Right lobe of liver (tissue), 6 donors: Measurements from ENCODE around the gene RBCK1. TPM values are rescaled to one million over a fixed set of nuclear protein-coding genes. Genes with fewer than 3 reads are reported as not detected.
"Not testable (repeated sequence)": the region's sequence is repeated elsewhere in the genome, so short reads cannot be mapped to it uniquely, and the experiment has no call there.

Source experiments
- ATAC-seq, 4 donors: fragments of 200-7000 bp; cut with Tn5 transposase; one replicate each; pipeline ENCODE4 v1.9.1; 2020; ENCODE audit warnings: mild to moderate bottlenecking in 4 of 4, moderate library complexity in 4 of 4
- DNase-seq, 3 donors: peaks; one replicate each; pipeline ENCODE4 v3.0.0-alpha.2; 2020
- H3K27ac ChIP-seq, 3 donors: fragments of 200-600 bp; one replicate each; pipeline ENCODE4 v1.8.0; 2022
- H3K27me3 ChIP-seq, 2 donors: fragments of 200-600 bp; one replicate each; pipeline ENCODE4 v1.8.0; 2022
- H3K36me3 ChIP-seq, 4 donors: fragments of 200-600 bp; sonication (generic) in 1 of 4; one replicate each; pipeline versions ENCODE4 v1.5.1 to v1.8.0; 2017 to 2022; ENCODE audit warnings: control low read depth in 1 of 4
- H3K4me1 ChIP-seq, 4 donors: fragments of 200-600 bp; sonication (generic) in 1 of 4; one replicate each; pipeline versions ENCODE4 v1.5.1 to v1.8.0; 2017 to 2022; ENCODE audit warnings: control low read depth in 1 of 4
- H3K4me3 ChIP-seq, 3 donors: fragments of 200-600 bp; one replicate each; pipeline ENCODE4 v1.8.0; 2022
- H3K9me3 ChIP-seq, 4 donors: fragments of 200-600 bp; sonication (generic) in 1 of 4; one replicate each; pipeline versions ENCODE4 v1.5.1 to v1.8.0; 2017 to 2022; ENCODE audit warnings: control low read depth in 1 of 4
- POLR2A ChIP-seq: fragments of 450-650 bp; IDR thresholded peaks from one replicate; pipeline ENCODE4 v1.6.1; 2017; ENCODE audit warnings: antibody characterized with exemption, mild to moderate bottlenecking
- WGBS: methylation state at CpG from one replicate; pipeline ENCODE4 v1.1.6; 2018; ENCODE audit warnings: low coverage, low lambda C conversion rate; ENCODE audit not compliant: insufficient coverage; ENCODE audit errors: missing lambda C conversion rate; 5-methylcytosine and 5-hydroxymethylcytosine counted together
- intact Hi-C, 2 donors: fragments of 100-400 bp; cut with DNase I; formaldehyde crosslinking; loops; one replicate each; pipeline versions ENCODE4 v1.11.2 to v1.14.1; 2022
- total RNA-seq, 6 experiments: library from RNA; depleted of rRNA in 2 of 6; stranded (reverse); fragments of >200 nt in 2 of 6; fragmentation: NEBNext Ultra II Directional in 3 of 6; extraction: Animal tissue kit (Norgen Biotek cat#: 25700) in 3 of 6; gene quantifications; one replicate each; pipeline versions ENCODE4 v1.1.0 to v1.2.4, GENCODE V29; 2016 to 2023
- TF ChIP-seq, protein P1 (sequence below), 4 donors: fragments of 200-600 bp in 3 of 4; fragments of 450-650 bp in 1 of 4; IDR thresholded peaks; one replicate each; pipeline versions ENCODE4 v1.5.1 to v1.8.0; 2016 to 2022; ENCODE audit warnings: antibody characterized with exemption in 4 of 4, mild to moderate bottlenecking in 2 of 4
- donor health status: DM: no; HTN: yes; CAD: no.
- donor health status: DM: no; HTN: no; CAD: no.
- donor health status: DM: no; HTN: no; CAD: no.
- donor health status: DM: no; HTN: yes; CAD: no.
- donor health status: DM: no; HTN: yes; CAD: no.

The RBCK1 gene
- total RNA-seq, 6 experiments from 2014 or later, result 63.1 to 113 (median 85.6) TPM

DNA sequence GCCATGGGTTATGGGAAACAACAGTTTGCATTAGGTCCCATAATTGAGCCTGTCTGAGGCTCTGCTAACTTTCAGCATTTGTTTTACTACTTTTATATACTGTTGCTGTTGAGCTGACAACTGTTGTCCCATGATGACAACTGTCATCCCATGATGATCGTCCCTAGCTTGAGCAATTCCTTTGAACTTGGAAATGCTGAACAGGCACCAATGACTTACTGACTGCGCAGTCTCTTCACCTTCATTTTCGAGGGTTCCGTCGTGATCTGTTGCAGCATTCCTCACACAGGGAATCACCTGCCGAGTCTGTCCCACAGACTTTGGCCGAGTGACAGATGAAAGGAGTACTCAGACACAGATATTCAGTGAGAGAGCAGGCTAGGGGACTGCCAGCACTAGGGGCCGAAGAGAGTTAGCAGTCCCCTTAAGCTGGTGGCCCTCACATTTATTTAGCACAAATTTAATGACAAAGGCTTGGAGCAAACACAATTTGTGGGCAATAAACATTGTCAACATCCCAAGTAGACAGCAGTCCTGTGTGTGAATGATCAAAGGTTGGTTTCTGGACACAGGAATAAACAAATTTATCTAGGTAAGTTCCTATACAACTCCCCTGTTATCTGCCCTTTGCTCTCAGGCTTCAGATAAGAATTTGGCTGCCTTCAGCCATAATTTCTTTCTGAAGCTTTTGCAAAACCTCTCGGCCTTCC, 64.2 kb downstream of the RBCK1 start:
- ATAC-seq (peak; percentile 50 to 87 (median 54)), DNase-seq (no peak)
- intact Hi-C loops, result no loop called here
- peaks cover 0 to 6% (median 0%) of the 10 kb centered on the region in 4 donors for H3K4me1 ChIP-seq
- no peaks in the 10 kb centered on the region for H3K36me3 ChIP-seq
- H3K9me3 ChIP-seq, result peaks cover 0 to 9% (median 0%) of the 10 kb centered on the region in 4 donors
- no peak overlapping the region for H3K27ac ChIP-seq
- WGBS, result 61% methylated on average over 5 of the region's 9 CpGs
- H3K4me3 ChIP-seq, result no peak overlapping the region
- H3K27me3 ChIP-seq, result no peaks in the 10 kb centered on the region
- TF ChIP-seq, protein P1, sequence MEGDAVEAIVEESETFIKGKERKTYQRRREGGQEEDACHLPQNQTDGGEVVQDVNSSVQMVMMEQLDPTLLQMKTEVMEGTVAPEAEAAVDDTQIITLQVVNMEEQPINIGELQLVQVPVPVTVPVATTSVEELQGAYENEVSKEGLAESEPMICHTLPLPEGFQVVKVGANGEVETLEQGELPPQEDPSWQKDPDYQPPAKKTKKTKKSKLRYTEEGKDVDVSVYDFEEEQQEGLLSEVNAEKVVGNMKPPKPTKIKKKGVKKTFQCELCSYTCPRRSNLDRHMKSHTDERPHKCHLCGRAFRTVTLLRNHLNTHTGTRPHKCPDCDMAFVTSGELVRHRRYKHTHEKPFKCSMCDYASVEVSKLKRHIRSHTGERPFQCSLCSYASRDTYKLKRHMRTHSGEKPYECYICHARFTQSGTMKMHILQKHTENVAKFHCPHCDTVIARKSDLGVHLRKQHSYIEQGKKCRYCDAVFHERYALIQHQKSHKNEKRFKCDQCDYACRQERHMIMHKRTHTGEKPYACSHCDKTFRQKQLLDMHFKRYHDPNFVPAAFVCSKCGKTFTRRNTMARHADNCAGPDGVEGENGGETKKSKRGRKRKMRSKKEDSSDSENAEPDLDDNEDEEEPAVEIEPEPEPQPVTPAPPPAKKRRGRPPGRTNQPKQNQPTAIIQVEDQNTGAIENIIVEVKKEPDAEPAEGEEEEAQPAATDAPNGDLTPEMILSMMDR (IDR thresholded peaks at IDR 0.05), result no peak
- TF ChIP-seq POLR2A, result no peak

DNA sequence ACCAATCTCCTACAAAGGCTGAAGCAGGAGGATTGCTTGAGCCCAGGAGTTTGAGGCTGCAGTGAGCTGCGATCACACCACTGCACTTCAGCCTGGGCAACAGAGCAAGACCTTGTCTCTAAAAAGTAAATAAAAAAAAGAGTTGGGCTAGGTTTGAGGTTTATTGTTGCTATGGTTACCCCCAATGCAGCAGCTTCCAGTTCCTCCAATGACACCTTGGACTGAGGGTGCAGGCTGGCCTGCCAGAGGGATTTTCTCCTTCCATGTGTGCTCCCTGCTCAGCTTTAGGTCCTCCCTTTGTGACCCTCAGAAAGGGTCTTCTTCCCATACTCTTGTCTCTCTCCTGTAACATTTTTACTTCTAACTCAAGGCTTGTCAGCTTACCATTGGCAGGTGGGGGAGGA, 64.8 kb downstream of the RBCK1 start:
- peaks cover 0 to 9% (median 0%) of the 10 kb centered on the region in 4 donors for H3K9me3 ChIP-seq
- intact Hi-C loops, result no loop called here
- 56% methylated on average over 1 of the region's 1 CpG for WGBS
- no peaks in the 10 kb centered on the region for H3K36me3 ChIP-seq
- ATAC-seq (peak in 1 of 4 donors; percentile 79), DNase-seq (no peak)
- peaks cover 0 to 6% (median 0%) of the 10 kb centered on the region in 4 donors for H3K4me1 ChIP-seq
- no peak for TF ChIP-seq POLR2A
- TF ChIP-seq, protein P1 (IDR thresholded peaks at IDR 0.05), result no peak
- no peaks in the 10 kb centered on the region for H3K27me3 ChIP-seq
- H3K27ac ChIP-seq, result no peak overlapping the region
- no peak overlapping the region for H3K4me3 ChIP-seq

DNA sequence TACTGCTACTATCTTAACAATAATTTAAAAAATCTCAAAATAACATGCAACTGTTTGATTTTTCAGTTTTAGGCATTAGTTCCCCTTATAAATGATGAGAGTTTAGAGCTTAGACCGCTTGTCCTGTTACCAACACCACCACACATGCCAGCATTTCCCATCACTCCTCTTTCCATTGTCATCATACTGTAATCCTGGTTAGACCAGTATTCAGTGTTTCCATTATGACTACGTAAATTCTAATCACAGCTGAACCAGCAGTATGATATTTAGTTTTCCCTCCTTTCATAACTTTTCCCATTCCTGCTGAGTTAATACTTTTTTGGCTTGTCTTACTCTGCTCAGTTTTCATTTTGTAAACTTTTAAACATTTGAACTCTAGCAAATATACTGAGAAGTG, 66.5 kb downstream of the RBCK1 start:
- WGBS, result 100% methylated on average over 2 of the region's 2 CpGs
- H3K9me3 ChIP-seq, result peaks cover 0 to 9% (median 0%) of the 10 kb centered on the region in 4 donors
- no peaks in the 10 kb centered on the region for H3K36me3 ChIP-seq
- H3K27me3 ChIP-seq, result no peaks in the 10 kb centered on the region
- H3K27ac ChIP-seq, result no peak overlapping the region
- DNase-seq (no peak), ATAC-seq (no peak)
- no peak overlapping the region for H3K4me3 ChIP-seq
- H3K4me1 ChIP-seq, result peaks cover 0 to 13% (median 0%) of the 10 kb centered on the region in 4 donors
- TF ChIP-seq POLR2A, result no peak
- TF ChIP-seq, protein P1 (IDR thresholded peaks at IDR 0.05), result no peak
- intact Hi-C loops, result no loop called here

DNA sequence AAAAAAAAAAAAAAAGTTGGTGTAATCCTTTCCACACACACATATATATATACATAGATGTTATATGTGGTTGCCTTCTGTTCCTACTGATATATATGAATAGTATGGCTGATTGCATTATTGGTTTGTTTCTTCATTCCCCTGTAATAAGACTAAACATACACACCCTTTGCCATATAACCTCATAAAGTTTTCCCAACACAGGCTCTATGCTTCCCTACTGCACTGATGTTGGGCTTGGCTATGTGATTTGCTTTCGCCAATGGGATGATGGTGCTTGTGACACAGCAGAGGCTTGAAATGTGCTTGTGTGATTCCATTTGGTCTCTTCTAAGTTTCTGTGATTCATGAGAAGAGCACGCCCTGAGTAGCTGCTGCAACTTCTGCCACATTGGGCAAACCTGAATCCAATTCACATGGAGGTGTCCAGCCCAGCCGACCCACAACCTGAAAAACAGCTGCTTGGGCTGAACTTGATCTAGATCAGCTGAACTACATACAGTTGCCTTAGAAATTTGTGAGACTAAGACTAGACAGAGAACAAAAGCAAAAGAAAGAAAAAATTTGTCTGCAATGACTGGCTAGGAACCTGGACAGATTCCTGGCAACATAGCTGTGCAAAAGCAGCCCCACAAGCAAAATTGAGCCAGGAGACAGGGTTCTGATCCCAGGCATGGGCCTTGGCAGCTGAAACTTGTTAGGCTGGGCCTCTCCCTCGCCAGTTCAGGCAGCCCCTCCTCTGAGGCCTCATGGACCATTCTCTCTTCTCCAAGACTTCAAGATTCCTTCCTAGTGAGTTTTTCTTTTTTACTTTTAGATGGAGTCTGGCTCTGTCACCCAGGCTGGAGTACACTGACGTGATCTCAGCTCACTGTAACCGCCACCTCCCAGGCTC, 67.6 kb downstream of the RBCK1 start:
- H3K27ac ChIP-seq, result no peak overlapping the region

DNA sequence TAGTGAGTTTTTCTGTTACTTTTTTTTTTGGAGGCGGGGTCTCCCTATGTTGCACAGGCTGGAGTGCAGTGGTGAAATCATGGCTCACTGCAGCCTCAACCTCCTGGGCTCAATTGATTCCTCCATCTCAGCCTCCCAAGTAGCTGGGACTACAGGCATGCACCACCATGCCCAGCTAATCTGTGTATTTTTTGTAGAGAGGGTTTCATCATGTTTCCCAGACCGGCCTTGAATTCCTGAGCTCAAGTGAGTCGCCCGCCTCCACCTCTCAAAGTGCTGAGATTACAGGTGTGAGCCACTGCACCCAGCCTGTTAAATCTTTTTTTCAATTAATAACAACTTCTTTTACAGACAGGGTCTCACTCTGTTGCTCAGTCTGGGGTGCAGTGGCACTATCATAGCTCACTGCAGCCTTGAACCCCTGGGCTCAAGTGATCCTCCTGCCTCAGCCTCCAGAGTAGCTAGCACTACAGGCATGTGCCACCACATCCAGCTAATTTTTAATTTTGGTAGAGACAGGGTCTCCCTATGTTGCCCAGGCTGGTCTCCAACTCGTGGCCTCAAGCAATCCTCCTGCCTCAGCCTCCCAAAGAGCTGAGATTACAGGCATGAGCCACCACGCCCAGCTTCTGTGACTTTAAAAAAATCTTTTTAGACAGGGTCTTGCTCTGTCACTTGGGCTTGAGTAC, 68.6 kb downstream of the RBCK1 start:
- 97% methylated on average over 5 of the region's 6 CpGs for WGBS
- ATAC-seq, result not testable (repeated sequence)

More for the DNA sequence above, 67.6 kb downstream of the RBCK1 start:
- DNase-seq (no peak), ATAC-seq (no peak)
- no peaks in the 10 kb centered on the region for H3K36me3 ChIP-seq
- H3K9me3 ChIP-seq, result peaks cover 0 to 9% (median 0%) of the 10 kb centered on the region in 4 donors
- H3K27me3 ChIP-seq, result no peaks in the 10 kb centered on the region
- intact Hi-C loops, result no loop called here
- TF ChIP-seq, protein P1 (IDR thresholded peaks at IDR 0.05), result no peak
- TF ChIP-seq POLR2A, result no peak
- no peak overlapping the region for H3K4me3 ChIP-seq
- WGBS, result 93% methylated on average over 5 of the region's 6 CpGs
- peaks cover 0 to 12% (median 0%) of the 10 kb centered on the region in 4 donors for H3K4me1 ChIP-seq

More for the DNA sequence above, 68.6 kb downstream of the RBCK1 start:
- H3K27me3 ChIP-seq, intact Hi-C loops, DNase-seq, H3K4me3 ChIP-seq, H3K9me3 ChIP-seq, H3K27ac ChIP-seq, H3K36me3 ChIP-seq: not testable (repeated sequence)
- peaks cover 0 to 12% (median 0%) of the 10 kb centered on the region in 4 donors for H3K4me1 ChIP-seq
